ENCODE data around the gene DDX10. TPM values are rescaled to one million over a fixed set of nuclear protein-coding genes. Genes with fewer than 3 reads are reported as not detected.
"Not testable (repeated sequence)": the region's sequence is repeated elsewhere in the genome, so short reads cannot be mapped to it uniquely, and the experiment has no call there.

Gene DDX10
- total RNA-seq, 1 experiment from 2014 or later: 48.3 TPM

GRCh38 chr11:108819957-108820356 is 155.1 kb downstream of the DDX10 start:
- Histone ChIP-seq H2BK15ac (ENCODE audit: low read depth, low read length) (no peak overlapping the region), H4K20me1 (ENCODE audit: control insufficient read depth, insufficient read depth, insufficient read length) (no peaks in the 10 kb centered on the region), H3K23ac (ENCODE audit: insufficient read length, low read depth, low read length) (no peak overlapping the region), H3K18ac (ENCODE audit: insufficient read length, low read depth, low read length) (no peak overlapping the region), H4K8ac (replicated peaks; ENCODE audit: insufficient read length, low read depth, low read length) (no peak overlapping the region), H2AFZ (ENCODE audit: low read length) (no peak overlapping the region), H2BK12ac (ENCODE audit: insufficient read length, low read depth, low read length) (no peak overlapping the region), H3K14ac (ENCODE audit: insufficient read depth, low read length) (no peak overlapping the region), H3K4ac (ENCODE audit: low read depth, low read length) (no peak overlapping the region), H4K5ac (ENCODE audit: insufficient read length, low read depth, low read length) (no peak overlapping the region), H3K9me3 (ENCODE audit: control insufficient read depth, low read depth, low read length) (no peaks in the 10 kb centered on the region), H3T11ph (ENCODE audit: low read length) (no peak overlapping the region), H4K91ac (ENCODE audit: insufficient read length, low read depth, low read length) (no peak overlapping the region), H3K79me1 (ENCODE audit: insufficient read depth, low read depth, low read length, poor library complexity, severe bottlenecking) (no peaks in the 10 kb centered on the region), H3K56ac (ENCODE audit: insufficient read length, low read depth, low read length) (no peak overlapping the region), H3K4me1 (ENCODE audit: insufficient read depth, low read length) (no peaks in the 10 kb centered on the region), H3K4me2 (ENCODE audit: insufficient read depth, insufficient read length, low read length) (no peak overlapping the region), H3K27me3 (ENCODE audit: insufficient read depth, low read length) (no peaks in the 10 kb centered on the region), H2AK5ac (ENCODE audit: insufficient read length, low read length) (no peak overlapping the region), H3K79me2 (ENCODE audit: insufficient read depth, low read length) (0 out of 2 replicates have a peak, but pooled peaks cover 2% of the 10 kb centered on the region), H2BK120ac (ENCODE audit: low read depth, low read length, poor library complexity, severe bottlenecking) (no peak overlapping the region), H3K9ac (ENCODE audit: extremely low read depth, insufficient read length, low read length) (no peak overlapping the region), H3K27ac (ENCODE audit: insufficient read length, low read depth, low read length) (no peak overlapping the region), H2BK5ac (ENCODE audit: insufficient read length, low read length) (no peak overlapping the region), H2BK20ac (ENCODE audit: low read depth, low read length, poor library complexity, severe bottlenecking) (no peak overlapping the region), H3K23me2 (ENCODE audit: insufficient read length, low read depth, low read length, poor library complexity, severe bottlenecking) (no peaks in the 10 kb centered on the region)
- Mint-ChIP-seq H3K4me3 (no peak overlapping the region), H3K9me3 (no peaks in the 10 kb centered on the region), H3K36me3 (ENCODE audit: insufficient read depth in 1 of 3, low read depth in 3 of 3) (no peaks in the 10 kb centered on the region), H3K27ac (no peak overlapping the region), H3K27me3 (ENCODE audit: low read depth) (no peaks in the 10 kb centered on the region), H3K4me1 (peaks cover 5 to 7% of the 10 kb centered on the region in 2 experiments)
- no CpG with 5 or more reads among the region's 2 CpGs for WGBS (ENCODE audit: extremely low coverage, insufficient read length, low lambda C conversion rate)
- DNase-seq: no peak
- TF ChIP-seq CTCF (conservative IDR thresholded peaks at IDR 0.05): no peak

GRCh38 chr11:108823960-108824359 is 159.1 kb downstream of the DDX10 start:
- not testable (repeated sequence) for H3K4ac ChIP-seq (ENCODE audit: low read depth, low read length); H3K4me3 Mint-ChIP-seq; H3K36me3 Mint-ChIP-seq (ENCODE audit: insufficient read depth in 1 of 3, low read depth in 3 of 3); H2BK12ac ChIP-seq (ENCODE audit: insufficient read length, low read depth, low read length); H3K4me2 ChIP-seq (ENCODE audit: insufficient read depth, insufficient read length, low read length); H3K9me3 ChIP-seq (ENCODE audit: control insufficient read depth, low read depth, low read length); H3K23me2 ChIP-seq (ENCODE audit: insufficient read length, low read depth, low read length, poor library complexity, severe bottlenecking); H4K5ac ChIP-seq (ENCODE audit: insufficient read length, low read depth, low read length); DNase-seq; H3K27me3 ChIP-seq (ENCODE audit: insufficient read depth, low read length); H3K79me2 ChIP-seq (ENCODE audit: insufficient read depth, low read length); H2AFZ ChIP-seq (ENCODE audit: low read length); H3K23ac ChIP-seq (ENCODE audit: insufficient read length, low read depth, low read length); H2BK15ac ChIP-seq (ENCODE audit: low read depth, low read length); H3K27ac Mint-ChIP-seq; H3K27me3 Mint-ChIP-seq (ENCODE audit: low read depth); H3K9ac ChIP-seq (ENCODE audit: extremely low read depth, insufficient read length, low read length); H2BK120ac ChIP-seq (ENCODE audit: low read depth, low read length, poor library complexity, severe bottlenecking); H4K91ac ChIP-seq (ENCODE audit: insufficient read length, low read depth, low read length); H3K27ac ChIP-seq (ENCODE audit: insufficient read length, low read depth, low read length); H2BK5ac ChIP-seq (ENCODE audit: insufficient read length, low read length); H3K4me1 Mint-ChIP-seq; H3K79me1 ChIP-seq (ENCODE audit: insufficient read depth, low read depth, low read length, poor library complexity, severe bottlenecking); H3K18ac ChIP-seq (ENCODE audit: insufficient read length, low read depth, low read length); H2BK20ac ChIP-seq (ENCODE audit: low read depth, low read length, poor library complexity, severe bottlenecking); H3K4me1 ChIP-seq (ENCODE audit: insufficient read depth, low read length); H3K56ac ChIP-seq (ENCODE audit: insufficient read length, low read depth, low read length); H3T11ph ChIP-seq (ENCODE audit: low read length); H3K14ac ChIP-seq (ENCODE audit: insufficient read depth, low read length); H2AK5ac ChIP-seq (ENCODE audit: insufficient read length, low read length); H4K8ac ChIP-seq (replicated peaks; ENCODE audit: insufficient read length, low read depth, low read length); H4K20me1 ChIP-seq (ENCODE audit: control insufficient read depth, insufficient read depth, insufficient read length); H3K9me3 Mint-ChIP-seq
- no CpG with 5 or more reads among the region's 11 CpGs for WGBS (ENCODE audit: extremely low coverage, insufficient read length, low lambda C conversion rate)
